WTC11 (cell line): ENCODE results near the gene SUGT1.
"Not testable (repeated sequence)": the region's sequence is repeated elsewhere in the genome, so short reads cannot be mapped to it uniquely, and the experiment has no call there.

ENCODE experiments used
- ESRRA ChIP-seq: sonication (generic); formaldehyde crosslinking; IDR thresholded peaks from 2 replicates; pipeline ENCODE4 v1.8.1; 2022; ENCODE audit warnings: mild to moderate bottlenecking, missing genetic modification reagents, borderline replicate concordance
- FOXJ3 ChIP-seq: sonication (generic); formaldehyde crosslinking; IDR thresholded peaks from 2 replicates; pipeline ENCODE4 v1.9.0; 2021; ENCODE audit warnings: missing genetic modification reagents, mild to moderate bottlenecking, borderline replicate concordance
- JUN ChIP-seq: sonication (generic); formaldehyde crosslinking; IDR thresholded peaks from 2 replicates; pipeline ENCODE4 v1.8.0; 2023; ENCODE audit warnings: mild to moderate bottlenecking, missing genetic modification reagents
- TEAD4 ChIP-seq: sonication (generic); formaldehyde crosslinking; IDR thresholded peaks from 2 replicates; pipeline ENCODE4 v1.8.0; 2022; ENCODE audit warnings: mild to moderate bottlenecking, missing genetic modification reagents
- ZNF263 ChIP-seq: sonication (generic); formaldehyde crosslinking; IDR thresholded peaks from 2 replicates; pipeline ENCODE4 v1.8.1; 2022; ENCODE audit warnings: low read depth, mild to moderate bottlenecking, moderate library complexity, missing genetic modification reagents
- TF ChIP-seq, protein P1 (sequence below): fragments of 200-600 bp; IDR thresholded peaks from 2 replicates; pipeline ENCODE4 v1.8.0; 2022; ENCODE audit warnings: antibody characterized with exemption
- TF ChIP-seq, protein P2 (sequence below): sonication (generic); formaldehyde crosslinking; IDR thresholded peaks from 2 replicates; pipeline ENCODE4 v1.8.0; 2022; ENCODE audit warnings: mild to moderate bottlenecking, missing genetic modification reagents

- not testable (repeated sequence) for TF ChIP-seq TEAD4; ESRRA (CRISPR knock-in tag); JUN (CRISPR knock-in tag); ZNF263 (CRISPR knock-in tag); FOXJ3 (CRISPR knock-in tag)
- TF ChIP-seq, protein P1, sequence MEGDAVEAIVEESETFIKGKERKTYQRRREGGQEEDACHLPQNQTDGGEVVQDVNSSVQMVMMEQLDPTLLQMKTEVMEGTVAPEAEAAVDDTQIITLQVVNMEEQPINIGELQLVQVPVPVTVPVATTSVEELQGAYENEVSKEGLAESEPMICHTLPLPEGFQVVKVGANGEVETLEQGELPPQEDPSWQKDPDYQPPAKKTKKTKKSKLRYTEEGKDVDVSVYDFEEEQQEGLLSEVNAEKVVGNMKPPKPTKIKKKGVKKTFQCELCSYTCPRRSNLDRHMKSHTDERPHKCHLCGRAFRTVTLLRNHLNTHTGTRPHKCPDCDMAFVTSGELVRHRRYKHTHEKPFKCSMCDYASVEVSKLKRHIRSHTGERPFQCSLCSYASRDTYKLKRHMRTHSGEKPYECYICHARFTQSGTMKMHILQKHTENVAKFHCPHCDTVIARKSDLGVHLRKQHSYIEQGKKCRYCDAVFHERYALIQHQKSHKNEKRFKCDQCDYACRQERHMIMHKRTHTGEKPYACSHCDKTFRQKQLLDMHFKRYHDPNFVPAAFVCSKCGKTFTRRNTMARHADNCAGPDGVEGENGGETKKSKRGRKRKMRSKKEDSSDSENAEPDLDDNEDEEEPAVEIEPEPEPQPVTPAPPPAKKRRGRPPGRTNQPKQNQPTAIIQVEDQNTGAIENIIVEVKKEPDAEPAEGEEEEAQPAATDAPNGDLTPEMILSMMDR = not testable (repeated sequence)
- TF ChIP-seq, protein P2, sequence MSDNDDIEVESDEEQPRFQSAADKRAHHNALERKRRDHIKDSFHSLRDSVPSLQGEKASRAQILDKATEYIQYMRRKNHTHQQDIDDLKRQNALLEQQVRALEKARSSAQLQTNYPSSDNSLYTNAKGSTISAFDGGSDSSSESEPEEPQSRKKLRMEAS (CRISPR knock-in tag) = not testable (repeated sequence)
Observed at GRCh38 chr13:52603316-52603715, 49.3 kb upstream of the SUGT1 start.
